K562 (cell line): ENCODE data around the gene MYRIP. TPM values are rescaled to one million over a fixed set of nuclear protein-coding genes. Genes with fewer than 3 reads are reported as not detected.

ENCODE experiments used
- ATAC-seq: fragments of 200-7000 bp; cut with Tn5 transposase; 3 replicates; pipeline ENCODE4 v1.9.1; 2020; ENCODE audit warnings: moderate library complexity
- BruUV-seq: library from RNA; stranded (reverse); fragments of 400-500 nt; replicated peaks from 2 replicates; lab custom pipeline; 2021; lab: Mats Ljungman, UMichigan
- CTCF ChIA-PET: fragments of 300-600 bp; formaldehyde crosslinking; extraction: SDS; loops from one replicate; lab custom pipeline; 2021; ENCODE audit warnings: low intra/inter-chr PET ratio; lab: Yijun Ruan, JAX
- POLR2A ChIA-PET: fragments of 300-600, 350-650 bp; sonication (Branson Sonifier 250); formaldehyde crosslinking; extraction: SDS; loops from one replicate; lab custom pipeline; 2021; ENCODE audit warnings: antibody characterized with exemption, inconsistent platforms; lab: Yijun Ruan, JAX
- DNase-seq, 4 experiments: peaks; one replicate each; pipeline versions ENCODE4 v3.0.0 to v3.0.0-alpha.2; 2011 to 2018; ENCODE audit warnings: low spot score in 3 of 4, mixed read lengths in 3 of 4; ENCODE audit errors: extremely low read depth in 1 of 4
- FAIRE-seq: peaks from 2 replicates; lab custom pipeline; 2011; peaks lifted over from hg19 to GRCh38; lab: Jason Lieb, UNC
- H2AFZ ChIP-seq: 2 replicates; pipeline ENCODE4 v1.6.0; 2011; ENCODE audit warnings: low read depth, low read length, control low read depth, inconsistent platforms
- H3K27ac ChIP-seq: fragments of 200-600 bp; 3 replicates; pipeline ENCODE4 v1.8.0; 2011; ENCODE audit warnings: low read depth, mild to moderate bottlenecking, control low read depth, inconsistent platforms, low read length, moderate library complexity, mixed read lengths; ENCODE audit errors: extremely low read depth
- H3K27me3 ChIP-seq, 2 experiments: fragments of 300-600 bp in 1 of 2; 2 replicates in 1 of 2; 3 replicates in 1 of 2; pipeline versions ENCODE4 v1.6.0 to v1.8.0; 2011; ENCODE audit warnings: inconsistent platforms in 2 of 2, low read length in 2 of 2, mild to moderate bottlenecking in 1 of 2, mixed read lengths in 1 of 2, moderate library complexity in 1 of 2; ENCODE audit not compliant: control insufficient read depth in 2 of 2, insufficient read depth in 2 of 2
- H3K36me3 ChIP-seq: fragments of 300-600 bp; 3 replicates; pipeline ENCODE4 v1.8.0; 2011; ENCODE audit warnings: mild to moderate bottlenecking, low read length, inconsistent platforms; ENCODE audit not compliant: control insufficient read depth, insufficient read depth
- H3K4me1 ChIP-seq, 2 experiments: fragments of 200-600 bp in 1 of 2; replicated peaks in 1 of 2; 2 replicates in 1 of 2; 3 replicates in 1 of 2; pipeline versions ENCODE4 v1.5.1 to v1.8.0; 2011; ENCODE audit warnings: inconsistent platforms in 2 of 2, low read length in 2 of 2, mild to moderate bottlenecking in 1 of 2, mixed read lengths in 1 of 2, moderate library complexity in 1 of 2; ENCODE audit not compliant: control insufficient read depth in 2 of 2, insufficient read depth in 2 of 2
- H3K4me2 ChIP-seq: 2 replicates; pipeline ENCODE4 v1.6.1; 2011; ENCODE audit warnings: low read length, control low read depth, inconsistent platforms, mixed read lengths; ENCODE audit not compliant: insufficient read depth
- H3K4me3 ChIP-seq: fragments of 200-600 bp; sonication (generic), shearing (Covaris generic); 2 replicates; pipeline ENCODE4 v1.5.1; 2016; ENCODE audit warnings: control low read depth, inconsistent platforms
- H3K79me2 ChIP-seq: fragments of 200-600 bp; 3 replicates; pipeline ENCODE4 v1.8.0; 2011; ENCODE audit warnings: low read length, inconsistent platforms; ENCODE audit not compliant: control insufficient read depth, insufficient read depth
- H3K9ac ChIP-seq, 2 experiments: 2 replicates each; pipeline versions ENCODE4 v1.6.0 to v1.6.1; 2011; ENCODE audit warnings: low read depth in 2 of 2, low read length in 2 of 2, control low read depth in 1 of 2, inconsistent platforms in 1 of 2, mild to moderate bottlenecking in 1 of 2, mixed read lengths in 1 of 2; ENCODE audit not compliant: insufficient read depth in 1 of 2
- H3K9me1 ChIP-seq: one replicate; pipeline ENCODE4 v1.6.0; 2011; ENCODE audit warnings: inconsistent platforms, mild to moderate bottlenecking, low read length, moderate library complexity; ENCODE audit not compliant: control insufficient read depth, insufficient read depth
- H3K9me3 ChIP-seq: replicated peaks from 2 replicates; pipeline ENCODE4 v1.5.1; 2011; ENCODE audit warnings: low read depth, low read length, inconsistent platforms; ENCODE audit not compliant: control insufficient read depth, insufficient read depth
- H4K20me1 ChIP-seq: replicated peaks from 2 replicates; pipeline ENCODE4 v1.6.1; 2011; ENCODE audit warnings: low read length, inconsistent platforms, mixed read lengths; ENCODE audit not compliant: control insufficient read depth, insufficient read depth
- CBX5 ChIP-seq: IDR thresholded peaks from 2 replicates; pipeline ENCODE4 v1.6.1; 2014; ENCODE audit warnings: low read depth, borderline replicate concordance
- FUS ChIP-seq: fragments of 200-400 bp; formaldehyde crosslinking; optimal IDR thresholded peaks from 2 replicates; pipeline ENCODE3; 2017; ENCODE audit warnings: low read depth, low read length
- HDAC2 ChIP-seq: fragments of 450-650 bp; IDR thresholded peaks from 2 replicates; pipeline ENCODE4 v1.6.1; 2016; ENCODE audit warnings: mild to moderate bottlenecking
- MIER1 ChIP-seq: fragments of 450-650 bp; IDR thresholded peaks from 2 replicates; pipeline ENCODE4 v1.6.1; 2016; ENCODE audit warnings: antibody characterized with exemption, mild to moderate bottlenecking, low read depth
- NCOA1 ChIP-seq: fragments of 450-650 bp; IDR thresholded peaks from 2 replicates; pipeline ENCODE4 v1.6.1; 2016; ENCODE audit warnings: low read depth
- POLR3A ChIP-seq: IDR thresholded peaks from 2 replicates; pipeline ENCODE4 v1.6.1; 2011; ENCODE audit warnings: borderline replicate concordance, mild to moderate bottlenecking, moderate library complexity; ENCODE audit not compliant: insufficient read length, insufficient read depth; ENCODE audit errors: extremely low read depth
- TAF9B ChIP-seq: fragments of 450-650 bp; IDR thresholded peaks from 2 replicates; pipeline ENCODE4 v1.6.1; 2018; ENCODE audit warnings: mild to moderate bottlenecking; ENCODE audit not compliant: partially characterized antibody
- TGIF2 ChIP-seq: sonication (generic); formaldehyde crosslinking; IDR thresholded peaks from 2 replicates; pipeline ENCODE4 v1.8.1; 2022; ENCODE audit warnings: mild to moderate bottlenecking, missing genetic modification reagents, moderate library complexity
- ZFPM2 ChIP-seq: fragments of 250-450 bp; sonication (Bioruptor Pico); IDR thresholded peaks from 2 replicates; pipeline ENCODE4 v1.5.1; 2022; ENCODE audit warnings: mild to moderate bottlenecking
- ZNF764 ChIP-seq: fragments of 250-450 bp; sonication (Bioruptor Pico); IDR thresholded peaks from 2 replicates; pipeline ENCODE4 v1.4.0; 2020; ENCODE audit warnings: low read depth, mild to moderate bottlenecking, moderate library complexity
- WGBS: fragments of 100-300 bp; shearing (Covaris generic); methylation state at CpG from one replicate; pipeline ENCODE4 v1.1.6; 2016; ENCODE audit warnings: low coverage, mixed read lengths; ENCODE audit not compliant: insufficient coverage; ENCODE audit errors: missing lambda C conversion rate; 5-methylcytosine and 5-hydroxymethylcytosine counted together
- in situ Hi-C: fragments of 300-500 bp; cut with MboI; formaldehyde crosslinking; loops from 4 replicates; pipeline ENCODE4 v1.15.0; 2018; ENCODE audit warnings: inconsistent platforms, mixed read lengths
- intact Hi-C: fragments of 100-400 bp; cut with micrococcal nuclease; formaldehyde crosslinking; loops from 2 replicates; pipeline ENCODE4 v1.14.2; 2022
- polyA plus RNA-seq, 8 experiments: library from polyadenylated mRNA; depleted of rRNA in 4 of 8; stranded (reverse) in 5 of 8; unstranded in 3 of 8; fragments of >200 nt; fragmentation: Nextera tagmentation in 2 of 8; fragmentation: Illumina TruSeq in 1 of 8; extraction: Ambion mirVana in 2 of 8; extraction: Trizol in 1 of 8; gene quantifications; 2 replicates each; pipeline versions ENCODE4 v1.2.1 to v1.2.3, GENCODE V29; 2011 to 2014; ENCODE audit warnings: inconsistent platforms in 1 of 8, missing spikeins in 1 of 8
- total RNA-seq, 7 experiments: library from RNA; depleted of rRNA in 6 of 7; stranded (reverse); fragments of >200 nt in 6 of 7; fragmentation: Illumina TruSeq in 2 of 7; extraction: Trizol in 2 of 7; gene quantifications; 2 replicates each; pipeline versions ENCODE4 v1.2.1 to v1.2.3, GENCODE V29; 2011 to 2021; ENCODE audit warnings: low replicate concordance in 1 of 7
- TF ChIP-seq, protein P1 (sequence below), 3 experiments: fragments of 200-800 bp in 1 of 3; sonication (Bioruptor generic) in 1 of 3; sonication (generic) in 1 of 3; formaldehyde crosslinking in 1 of 3; IDR thresholded peaks; 2 replicates each; pipeline versions ENCODE4 v1.6.1 to v1.8.0; 2016 to 2022; ENCODE audit warnings: mild to moderate bottlenecking in 2 of 3, missing compliant biosample characterization in 2 of 3, missing genetic modification characterization in 2 of 3, missing genetic modification reagents in 1 of 3
- TF ChIP-seq, protein P2 (sequence below): fragments of 250-450 bp; sonication (Bioruptor Pico); IDR thresholded peaks from 2 replicates; pipeline ENCODE4 v1.5.0; 2020; ENCODE audit warnings: mild to moderate bottlenecking, borderline replicate concordance

Gene MYRIP
- total and polyA plus RNA-seq, 9 of the 15 experiments (the other 6 are each of a cell fraction or from before 2014, with no cell fraction given) = 0.03 to 0.12 TPM; not detected in 7

DNA sequence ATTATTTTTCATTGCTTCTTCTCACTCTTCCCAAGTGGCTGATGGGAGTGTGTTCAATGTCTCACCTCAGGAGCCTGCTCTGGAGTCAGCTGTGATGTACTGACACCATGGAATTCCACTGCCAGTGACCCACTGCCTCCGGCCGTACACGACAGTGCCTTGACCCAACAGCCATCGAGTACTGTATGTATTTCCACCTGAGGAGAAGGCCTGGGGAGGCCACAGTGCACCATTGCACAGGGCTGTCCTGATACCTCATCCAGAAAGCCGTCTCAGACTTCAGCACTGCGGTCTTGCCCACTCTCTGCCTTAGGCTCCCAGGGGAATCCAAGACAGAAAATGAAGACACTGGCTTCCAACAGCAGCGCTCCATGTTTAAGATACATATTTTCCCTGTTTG is 448.7 kb downstream of the MYRIP start:
- FAIRE-seq = no peak
- intact Hi-C loops = no loop called here
- TF ChIP-seq CBX5 (no peak), NCOA1 (no peak), TAF9B (no peak), FUS (no peak), POLR3A (no peak), HDAC2 (no peak), TGIF2 (CRISPR knock-in tag) (no peak), ZNF764 (CRISPR knock-in tag) (no peak), MIER1 (no peak), ZFPM2 (CRISPR knock-in tag) (no peak)
- TF ChIP-seq, protein P1, sequence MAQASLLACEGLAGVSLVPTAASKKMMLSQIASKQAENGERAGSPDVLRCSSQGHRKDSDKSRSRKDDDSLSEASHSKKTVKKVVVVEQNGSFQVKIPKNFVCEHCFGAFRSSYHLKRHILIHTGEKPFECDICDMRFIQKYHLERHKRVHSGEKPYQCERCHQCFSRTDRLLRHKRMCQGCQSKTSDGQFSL (CRISPR knock-in tag; IDR thresholded peaks at IDR 0.05) = no peak
- TF ChIP-seq, protein P1 (tag; IDR thresholded peaks at IDR 0.05) = no peak
- TF ChIP-seq, protein P2, sequence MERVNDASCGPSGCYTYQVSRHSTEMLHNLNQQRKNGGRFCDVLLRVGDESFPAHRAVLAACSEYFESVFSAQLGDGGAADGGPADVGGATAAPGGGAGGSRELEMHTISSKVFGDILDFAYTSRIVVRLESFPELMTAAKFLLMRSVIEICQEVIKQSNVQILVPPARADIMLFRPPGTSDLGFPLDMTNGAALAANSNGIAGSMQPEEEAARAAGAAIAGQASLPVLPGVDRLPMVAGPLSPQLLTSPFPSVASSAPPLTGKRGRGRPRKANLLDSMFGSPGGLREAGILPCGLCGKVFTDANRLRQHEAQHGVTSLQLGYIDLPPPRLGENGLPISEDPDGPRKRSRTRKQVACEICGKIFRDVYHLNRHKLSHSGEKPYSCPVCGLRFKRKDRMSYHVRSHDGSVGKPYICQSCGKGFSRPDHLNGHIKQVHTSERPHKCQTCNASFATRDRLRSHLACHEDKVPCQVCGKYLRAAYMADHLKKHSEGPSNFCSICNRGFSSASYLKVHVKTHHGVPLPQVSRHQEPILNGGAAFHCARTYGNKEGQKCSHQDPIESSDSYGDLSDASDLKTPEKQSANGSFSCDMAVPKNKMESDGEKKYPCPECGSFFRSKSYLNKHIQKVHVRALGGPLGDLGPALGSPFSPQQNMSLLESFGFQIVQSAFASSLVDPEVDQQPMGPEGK (CRISPR knock-in tag) = no peak

More for the DNA sequence above, 448.7 kb downstream of the MYRIP start:
- H3K27me3 ChIP-seq = no peaks in the 10 kb centered on the region
- ChIA-PET POLR2A (interaction anchor here (0.9 to 1.2 kb wide), 2 partner anchors 9 to 23 kb away, joined by 3 read pairs; no protein-coding TSS in a partner anchor), CTCF (no interaction called here)
- BruUV-seq = no TSS peak
- WGBS = 22% methylated on average over 7 of the region's 7 CpGs
- no peaks in the 10 kb centered on the region for H3K36me3 ChIP-seq
- no peaks in the 10 kb centered on the region for H4K20me1 ChIP-seq
- no peaks in the 10 kb centered on the region for H3K9me1 ChIP-seq
- ATAC-seq (peak; percentile 52), DNase-seq (no peak)
- no peaks in the 10 kb centered on the region for H3K79me2 ChIP-seq
- H3K4me1 ChIP-seq = no peaks in the 10 kb centered on the region; a peak in 2 of 5 replicates
- in situ Hi-C loops = no loop called here
- H3K9me3 ChIP-seq = no peaks in the 10 kb centered on the region
- no peak overlapping the region for H3K27ac ChIP-seq
- H3K9ac ChIP-seq = no peak overlapping the region
- H2AFZ ChIP-seq = no peak overlapping the region
- no peak overlapping the region for H3K4me3 ChIP-seq
- no peak overlapping the region for H3K4me2 ChIP-seq
